Fibroblast of skin of right biceps (primary cell): ENCODE data around the gene PCSK7.
A peak's percentile ranks its signal among the peaks of the same experiment; 100 is the strongest.
"Not testable (repeated sequence)": the region's sequence is repeated elsewhere in the genome, so short reads cannot be mapped to it uniquely, and the experiment has no call there.

Experiments
- DNase-seq: peaks from one replicate; pipeline ENCODE4 v3.0.0-alpha.2; 2013

The PCSK7 gene

DNA sequence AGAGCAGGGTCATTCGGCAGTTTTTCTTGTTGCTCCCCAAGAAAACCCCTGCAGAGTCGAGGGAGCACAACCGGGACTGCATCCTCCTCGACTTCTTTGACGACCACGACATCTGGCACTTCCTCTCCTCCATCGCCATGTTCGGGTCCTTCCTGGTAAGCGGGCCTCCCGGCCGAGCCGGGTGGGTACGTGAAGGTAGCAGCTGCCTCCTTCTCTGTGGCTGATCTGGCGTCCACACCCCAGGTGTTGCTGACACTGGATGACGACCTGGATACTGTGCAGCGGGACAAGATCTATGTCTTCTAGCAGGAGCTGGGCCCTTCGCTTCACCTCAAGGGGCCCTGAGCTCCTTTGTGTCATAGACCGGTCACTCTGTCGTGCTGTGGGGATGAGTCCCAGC is 36.1 kb downstream of the PCSK7 start:
- no peak for DNase-seq

DNA sequence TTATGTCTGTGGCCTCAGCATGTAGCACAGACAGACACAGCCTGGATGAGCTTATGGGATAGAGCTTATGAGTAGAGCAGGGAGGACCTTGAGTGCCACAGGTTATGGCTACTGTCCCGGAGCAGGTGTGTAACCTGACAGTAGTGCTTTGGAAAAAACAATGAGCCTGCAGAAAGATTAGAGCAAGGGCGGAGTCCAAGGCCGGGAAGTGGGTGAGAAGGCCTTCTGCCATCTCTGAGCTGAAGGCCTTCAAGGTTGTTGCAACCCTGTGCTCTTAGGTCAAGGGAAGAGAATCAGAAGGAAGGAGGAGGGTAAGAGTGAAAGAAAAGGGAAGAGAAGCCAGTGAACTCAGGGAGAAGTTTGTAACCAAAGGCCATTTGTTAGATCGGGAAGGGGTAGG is 36.6 kb downstream of the PCSK7 start:
- DNase-seq: no peak

DNA sequence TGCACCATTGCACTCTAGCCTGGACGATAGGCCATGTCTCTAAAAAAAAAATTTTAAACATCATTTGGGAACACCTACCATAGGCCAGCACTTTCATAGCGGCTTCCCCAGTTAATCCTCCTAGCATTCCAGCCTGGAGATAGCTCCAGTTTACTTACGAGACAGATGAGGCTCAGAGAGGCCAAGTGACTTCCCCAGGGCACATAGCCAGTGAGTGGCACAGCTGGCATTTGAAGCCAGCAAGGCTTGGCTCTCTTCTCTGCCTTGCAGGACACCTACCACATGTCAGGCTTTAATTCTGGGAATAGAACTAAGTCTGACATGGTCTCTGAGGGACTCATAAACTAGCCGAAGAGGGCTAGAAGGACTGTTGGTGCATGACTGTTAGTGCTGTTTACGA is 37.6 kb downstream of the PCSK7 start:
- DNase-seq: no peak

DNA sequence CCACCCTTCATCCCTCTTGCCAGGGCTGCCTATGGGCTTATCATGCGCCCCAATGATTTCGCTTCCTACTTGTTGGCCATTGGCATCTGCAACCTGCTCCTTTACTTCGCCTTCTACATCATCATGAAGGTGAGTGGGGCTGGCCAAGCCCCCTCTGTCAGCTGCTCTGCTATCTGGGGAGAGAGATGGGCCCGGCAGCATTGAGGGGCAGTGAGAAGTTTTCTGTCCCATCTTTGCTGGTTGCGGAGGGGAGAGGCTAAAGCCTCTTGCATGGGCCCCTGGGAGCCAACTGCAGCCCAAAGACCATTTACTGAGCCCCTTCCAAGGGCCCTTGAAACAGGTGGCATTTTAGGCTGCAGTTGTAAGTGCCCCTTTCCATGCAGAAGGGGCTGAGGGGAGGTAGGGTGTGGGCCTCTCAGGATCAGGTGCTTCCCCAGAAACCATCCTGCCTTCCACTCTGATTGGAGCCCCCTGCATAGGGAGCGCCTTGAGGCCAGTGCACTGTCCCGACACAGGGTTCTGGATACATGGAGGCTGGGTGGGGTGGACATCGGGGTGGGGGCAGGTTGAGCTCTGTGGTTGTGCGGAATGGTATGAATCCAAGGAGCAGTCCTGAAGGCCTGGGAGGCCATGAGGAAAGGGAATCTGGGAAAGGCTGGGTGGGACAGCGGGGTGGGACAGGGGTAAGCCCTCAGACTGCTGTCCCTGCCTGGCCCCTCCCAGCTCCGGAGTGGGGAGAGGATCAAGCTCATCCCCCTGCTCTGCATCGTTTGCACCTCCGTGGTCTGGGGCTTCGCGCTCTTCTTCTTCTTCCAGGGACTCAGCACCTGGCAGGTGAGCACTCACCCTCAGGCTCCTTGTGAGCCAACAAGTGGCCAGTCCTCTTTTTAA is 38.5 kb downstream of the PCSK7 start:
- DNase-seq: no peak

DNA sequence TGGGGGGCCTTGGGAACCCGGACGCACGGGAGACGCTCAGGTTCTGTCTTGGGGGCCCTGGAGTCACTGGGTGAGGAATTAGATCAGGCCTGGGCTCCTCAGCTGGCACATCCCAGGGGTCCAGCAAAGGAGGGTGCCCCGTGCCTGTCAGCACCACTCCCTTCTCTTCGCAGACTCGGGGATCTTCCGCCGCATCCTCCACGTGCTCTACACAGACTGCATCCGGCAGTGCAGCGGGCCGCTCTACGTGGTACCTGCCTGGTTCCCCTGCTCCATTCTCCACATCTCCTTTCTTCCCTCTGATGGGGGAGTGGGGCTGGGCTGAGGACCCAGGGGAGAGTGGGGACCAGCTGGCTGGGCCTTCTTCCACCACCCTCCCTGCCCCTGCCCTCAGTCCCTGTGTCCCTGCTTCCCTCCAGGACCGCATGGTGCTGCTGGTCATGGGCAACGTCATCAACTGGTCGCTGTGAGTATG is 39.4 kb downstream of the PCSK7 start:
- DNase-seq: no peak

DNA sequence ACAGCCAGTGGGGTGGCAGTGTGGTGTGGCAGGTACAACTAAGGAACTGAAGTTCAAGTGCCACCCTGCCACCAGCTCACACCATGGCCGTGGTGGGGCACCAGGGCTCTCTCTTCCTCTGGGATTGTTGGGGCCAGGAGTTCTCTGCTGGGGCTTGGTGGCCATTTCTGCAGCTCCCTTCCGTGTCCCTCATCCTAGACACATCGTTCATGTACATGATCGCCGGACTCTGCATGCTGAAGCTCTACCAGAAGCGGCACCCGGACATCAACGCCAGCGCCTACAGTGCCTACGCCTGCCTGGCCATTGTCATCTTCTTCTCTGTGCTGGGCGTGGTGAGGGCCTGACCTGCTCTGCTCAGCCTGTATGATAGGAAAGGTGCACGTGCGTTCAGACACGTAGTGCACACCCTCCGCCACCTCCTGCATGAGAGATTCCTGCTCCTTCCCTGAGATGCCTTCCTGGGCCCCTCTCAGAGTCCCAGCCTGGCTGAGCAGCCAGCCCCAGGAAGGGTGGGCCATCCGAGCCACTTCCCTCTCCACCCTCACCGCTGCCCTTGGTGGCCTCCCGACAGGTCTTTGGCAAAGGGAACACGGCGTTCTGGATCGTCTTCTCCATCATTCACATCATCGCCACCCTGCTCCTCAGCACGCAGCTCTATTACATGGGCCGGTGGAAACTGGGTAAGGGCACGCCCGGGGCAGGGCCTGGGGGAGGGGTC is 40.0 kb downstream of the PCSK7 start:
- no peak for DNase-seq

DNA sequence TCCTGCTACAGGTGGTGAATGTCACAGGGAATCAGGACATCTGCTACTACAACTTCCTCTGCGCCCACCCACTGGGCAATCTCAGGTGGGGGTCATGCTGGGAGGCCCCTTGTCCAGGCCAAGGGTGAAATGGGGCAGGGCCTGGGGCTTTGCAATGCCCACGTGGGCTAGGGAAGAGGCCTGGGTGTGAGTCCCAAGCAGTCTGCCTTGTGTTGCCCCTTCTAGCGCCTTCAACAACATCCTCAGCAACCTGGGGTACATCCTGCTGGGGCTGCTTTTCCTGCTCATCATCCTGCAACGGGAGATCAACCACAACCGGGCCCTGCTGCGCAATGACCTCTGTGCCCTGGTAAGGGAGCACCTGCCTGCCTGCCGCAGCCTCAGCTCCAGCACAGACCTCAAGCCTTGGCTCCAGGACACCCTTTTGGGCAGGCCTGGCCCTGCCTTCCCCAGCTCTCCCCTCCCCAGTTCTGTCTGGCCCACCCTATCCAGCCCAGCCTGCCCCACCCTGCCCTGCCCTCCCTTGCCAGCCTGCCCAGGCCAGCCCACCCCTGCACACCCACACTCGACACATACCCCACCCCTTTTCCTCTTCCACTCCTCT is 41.8 kb downstream of the PCSK7 start:
- no peak for DNase-seq

DNA sequence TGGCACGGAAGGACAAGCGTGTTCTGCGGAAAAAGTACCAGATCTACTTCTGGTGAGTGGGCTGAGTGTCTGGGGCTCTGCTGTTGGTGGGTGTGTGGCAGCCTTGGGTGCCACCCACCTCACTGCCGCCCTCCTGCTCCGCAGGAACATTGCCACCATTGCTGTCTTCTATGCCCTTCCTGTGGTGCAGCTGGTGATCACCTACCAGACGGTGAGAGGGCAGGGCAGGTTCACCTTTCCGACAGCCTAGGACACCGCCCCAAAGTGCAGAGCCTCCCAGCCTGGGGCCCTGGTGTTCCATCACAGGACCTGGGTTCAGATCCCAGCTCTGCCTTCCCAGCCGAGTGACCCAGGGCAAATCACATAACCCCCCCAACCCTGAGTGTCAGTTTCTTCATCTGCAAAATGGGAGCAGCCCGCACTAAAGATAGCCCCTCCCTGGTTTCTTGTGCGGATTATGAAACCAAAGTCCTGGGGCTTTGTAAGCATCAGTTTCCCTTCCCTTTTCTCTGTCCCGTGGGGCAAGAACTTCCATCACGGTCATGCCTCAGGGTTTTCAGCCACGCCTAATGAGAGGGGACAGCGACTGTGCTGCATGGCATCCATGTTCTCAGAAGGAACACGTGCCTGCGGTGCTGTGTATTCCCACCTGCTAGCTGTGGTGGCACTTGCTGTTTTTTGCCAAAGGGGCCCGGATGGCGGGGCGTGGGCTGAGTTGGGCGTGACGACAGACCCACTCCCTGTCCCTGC is 42.5 kb downstream of the PCSK7 start:
- DNase-seq: no peak

DNA sequence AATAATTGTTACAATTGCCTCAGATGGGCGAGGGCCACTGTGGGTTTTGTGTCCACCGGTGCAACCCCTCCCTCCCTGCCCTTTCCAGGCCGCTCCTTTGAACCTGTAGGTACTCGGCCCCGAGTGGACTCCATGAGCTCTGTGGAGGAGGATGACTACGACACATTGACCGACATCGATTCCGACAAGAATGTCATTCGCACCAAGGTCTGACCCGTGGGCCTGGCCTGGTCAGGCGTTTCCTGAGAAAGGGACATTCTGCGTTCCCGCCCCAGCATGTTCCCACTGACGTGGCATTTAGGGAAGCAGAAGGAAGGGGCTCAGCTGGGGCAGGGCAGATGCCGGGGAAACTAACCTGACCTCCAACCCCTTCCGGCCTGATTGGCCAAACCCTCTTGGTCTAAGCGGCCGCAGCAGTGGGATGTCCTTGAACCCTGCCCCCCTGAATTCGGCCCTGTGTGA is 43.2 kb downstream of the PCSK7 start:
- DNase-seq: no peak

DNA sequence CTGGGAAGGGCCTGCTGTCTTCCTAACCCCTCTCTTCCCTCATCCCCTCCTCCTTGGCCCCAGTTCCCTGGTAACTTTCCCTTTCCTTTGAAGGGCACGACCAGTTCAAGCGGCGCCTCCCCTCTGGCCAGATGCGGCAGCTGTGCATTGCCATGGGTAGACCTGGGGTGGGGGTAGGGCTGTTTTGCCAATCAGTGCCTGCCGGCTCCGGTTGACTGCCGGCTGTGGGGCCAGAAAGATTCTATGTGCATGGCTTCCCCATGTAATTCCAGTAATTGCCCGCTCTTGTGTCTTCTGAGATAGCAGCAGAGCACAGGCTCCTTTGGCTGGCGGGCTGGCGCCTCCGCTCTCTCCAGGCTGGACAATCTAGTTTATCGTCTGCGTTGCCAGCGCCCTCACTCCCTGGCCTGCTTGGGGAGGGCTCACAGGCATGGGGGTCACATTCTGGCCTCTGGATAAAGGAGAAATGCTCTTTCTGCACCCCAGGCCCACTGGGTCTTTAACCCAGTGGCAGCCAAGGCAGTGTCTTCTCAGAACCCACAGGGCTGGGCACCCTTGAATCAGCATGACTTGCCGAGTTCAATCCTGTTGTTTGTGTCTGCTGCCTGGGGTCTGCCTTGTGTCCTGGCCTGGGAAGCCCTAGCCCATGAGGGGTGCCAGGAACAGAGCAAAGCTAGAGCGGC is 43.9 kb downstream of the PCSK7 start:
- DNase-seq: no peak

DNA sequence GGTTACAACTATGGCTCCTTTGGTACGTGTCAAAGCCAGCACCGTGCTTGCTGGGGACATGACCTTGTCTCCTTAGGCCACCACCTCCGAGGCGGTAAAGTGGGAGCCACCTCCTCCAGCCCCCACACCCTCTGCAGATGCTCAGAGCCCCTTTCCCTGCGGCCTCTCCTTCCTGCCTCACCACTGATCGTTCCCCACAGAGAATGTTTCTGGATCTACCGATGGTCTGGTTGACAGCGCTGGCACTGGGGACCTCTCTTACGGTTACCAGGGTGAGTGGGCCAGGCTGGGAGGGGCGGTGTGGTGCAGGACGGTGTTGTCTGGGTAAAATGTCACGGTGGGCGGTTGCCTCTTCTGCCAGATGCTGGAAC is 44.5 kb downstream of the PCSK7 start:
- DNase-seq: no peak

DNA sequence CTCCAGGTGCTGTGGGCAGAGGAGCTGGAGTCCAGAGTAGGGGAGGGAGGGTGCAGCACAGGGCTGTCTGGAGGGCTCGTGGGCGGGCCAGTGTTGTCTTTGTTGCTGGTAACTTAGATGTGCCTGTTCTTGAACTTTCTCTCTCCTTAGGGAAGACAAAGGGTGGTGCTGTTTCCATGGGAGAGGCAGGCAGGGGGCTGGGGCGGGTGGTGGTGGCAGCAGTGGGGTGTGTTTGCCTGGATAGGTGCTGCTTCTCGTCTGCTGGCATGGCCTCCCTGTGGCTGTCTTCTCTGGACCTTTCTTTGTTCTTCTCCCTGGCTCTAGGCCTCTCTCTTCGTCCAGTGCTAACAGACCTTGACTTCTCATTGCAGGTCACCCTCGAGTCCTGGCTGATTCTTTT is 44.9 kb downstream of the PCSK7 start:
- DNase-seq: no peak

DNA sequence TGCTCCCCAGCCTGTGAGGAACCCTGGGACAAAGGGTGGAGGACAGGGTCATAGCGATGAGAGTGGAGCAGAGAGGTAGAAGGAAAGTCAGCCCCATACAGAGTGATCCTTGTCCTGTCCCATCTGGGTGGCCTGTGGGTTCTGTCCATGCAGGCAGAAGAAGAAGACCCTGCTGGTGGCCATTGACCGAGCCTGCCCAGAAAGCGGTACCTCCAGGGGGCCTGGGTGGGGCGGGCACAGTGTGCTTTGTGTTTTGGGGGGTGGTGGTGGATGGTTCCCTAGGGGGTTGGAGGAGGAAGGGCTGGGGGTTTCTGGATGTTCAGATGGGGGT is 45.5 kb downstream of the PCSK7 start:
- DNase-seq: no peak

DNA sequence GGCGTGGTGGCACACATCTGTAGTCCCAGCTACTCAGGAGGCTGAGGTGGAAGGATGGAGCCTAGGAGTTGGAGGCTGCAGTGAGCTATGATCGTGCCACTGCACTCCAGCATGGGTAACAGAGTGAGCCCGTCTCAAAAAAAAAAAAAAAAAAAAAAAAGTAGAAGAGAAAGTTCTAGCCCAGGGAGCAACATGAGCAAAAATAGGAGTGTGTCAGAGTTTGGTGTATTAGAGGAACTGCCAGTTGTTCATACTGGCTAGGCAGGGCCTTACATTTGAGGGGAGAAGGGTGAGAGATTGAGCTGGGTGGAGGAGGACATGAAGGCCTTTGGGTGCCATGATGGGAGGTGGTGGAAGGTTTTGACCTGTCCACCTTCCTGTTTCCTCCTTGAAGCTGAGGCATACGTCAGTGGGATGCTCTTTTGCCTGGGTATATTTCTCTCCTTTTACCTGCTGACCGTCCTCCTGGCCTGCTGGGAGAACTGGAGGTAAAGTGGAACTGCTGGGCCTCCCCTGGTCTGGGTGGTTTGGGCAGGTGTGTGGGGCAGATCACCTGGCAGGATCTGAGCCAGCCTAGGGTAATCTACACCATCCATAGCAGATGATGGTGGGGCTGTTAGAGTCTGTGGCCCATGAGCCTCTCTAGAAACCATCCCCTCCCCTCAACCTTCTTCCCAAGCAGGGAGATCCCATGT is 46.0 kb downstream of the PCSK7 start:
- no peak for DNase-seq

DNA sequence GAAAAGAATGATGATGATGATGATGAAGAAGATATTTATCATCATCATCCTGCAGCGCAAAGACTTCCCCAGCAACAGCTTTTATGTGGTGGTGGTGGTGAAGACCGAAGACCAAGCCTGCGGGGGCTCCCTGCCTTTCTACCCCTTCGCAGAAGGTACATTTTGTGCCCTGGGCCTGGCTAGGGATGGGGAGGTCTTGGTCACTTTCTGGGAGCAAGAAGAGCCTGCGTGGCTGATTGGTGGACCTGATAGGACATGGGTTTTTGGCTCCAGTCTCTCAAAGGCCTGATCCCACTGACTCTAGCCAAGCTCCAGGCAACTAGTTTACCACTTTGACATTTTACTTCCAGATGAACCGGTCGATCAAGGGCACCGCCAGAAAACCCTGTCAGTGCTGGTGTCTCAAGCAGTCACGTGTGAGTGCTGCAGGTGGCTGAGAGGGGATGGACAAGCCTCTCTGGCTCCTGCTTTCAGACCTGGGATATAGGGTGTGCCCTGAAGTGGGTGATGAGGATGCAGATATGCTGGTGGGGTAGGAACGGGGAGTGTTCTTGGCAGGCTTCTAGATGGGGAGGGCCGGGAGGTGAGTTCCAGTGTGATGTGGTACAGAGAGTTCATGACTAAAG is 48.0 kb downstream of the PCSK7 start:
- no peak for DNase-seq

DNA sequence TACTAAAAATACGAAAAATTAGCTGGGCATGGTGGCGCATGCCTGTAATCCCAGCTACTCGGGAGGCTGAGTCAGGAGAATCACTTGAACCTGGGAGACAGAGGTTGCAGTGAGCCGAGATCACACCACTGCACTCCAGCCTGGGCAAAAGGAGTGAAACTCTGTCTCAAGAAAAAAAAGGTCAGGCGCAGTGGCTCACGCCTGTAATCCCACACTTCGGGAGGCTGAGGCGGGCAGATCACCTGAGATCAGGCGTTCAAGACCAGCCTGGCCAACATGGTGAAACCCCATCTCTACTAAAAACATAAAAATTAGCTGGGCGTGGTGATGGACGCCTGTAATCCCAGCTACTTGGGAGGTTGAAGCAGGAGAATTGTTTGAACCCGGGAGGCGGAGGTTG is 48.7 kb downstream of the PCSK7 start:
- DNase-seq: not testable (repeated sequence)

DNA sequence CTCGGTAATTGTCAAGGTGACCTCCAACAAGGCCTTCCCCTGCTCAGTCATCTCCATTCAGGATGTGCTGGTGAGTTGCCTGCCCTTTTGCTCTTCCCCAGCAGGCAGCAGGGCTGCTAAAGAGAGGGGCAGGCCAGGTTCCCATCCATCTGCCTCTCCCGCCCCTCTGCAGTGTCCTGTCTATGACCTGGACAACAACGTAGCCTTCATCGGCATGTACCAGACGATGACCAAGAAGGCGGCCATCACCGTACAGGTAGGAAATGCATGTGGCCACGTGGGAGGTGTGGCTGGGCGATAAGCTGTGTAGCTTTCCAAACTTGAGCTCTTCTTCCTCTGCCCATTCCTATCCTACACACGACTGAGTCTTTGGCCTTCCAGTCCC is 49.3 kb downstream of the PCSK7 start:
- no peak for DNase-seq

DNA sequence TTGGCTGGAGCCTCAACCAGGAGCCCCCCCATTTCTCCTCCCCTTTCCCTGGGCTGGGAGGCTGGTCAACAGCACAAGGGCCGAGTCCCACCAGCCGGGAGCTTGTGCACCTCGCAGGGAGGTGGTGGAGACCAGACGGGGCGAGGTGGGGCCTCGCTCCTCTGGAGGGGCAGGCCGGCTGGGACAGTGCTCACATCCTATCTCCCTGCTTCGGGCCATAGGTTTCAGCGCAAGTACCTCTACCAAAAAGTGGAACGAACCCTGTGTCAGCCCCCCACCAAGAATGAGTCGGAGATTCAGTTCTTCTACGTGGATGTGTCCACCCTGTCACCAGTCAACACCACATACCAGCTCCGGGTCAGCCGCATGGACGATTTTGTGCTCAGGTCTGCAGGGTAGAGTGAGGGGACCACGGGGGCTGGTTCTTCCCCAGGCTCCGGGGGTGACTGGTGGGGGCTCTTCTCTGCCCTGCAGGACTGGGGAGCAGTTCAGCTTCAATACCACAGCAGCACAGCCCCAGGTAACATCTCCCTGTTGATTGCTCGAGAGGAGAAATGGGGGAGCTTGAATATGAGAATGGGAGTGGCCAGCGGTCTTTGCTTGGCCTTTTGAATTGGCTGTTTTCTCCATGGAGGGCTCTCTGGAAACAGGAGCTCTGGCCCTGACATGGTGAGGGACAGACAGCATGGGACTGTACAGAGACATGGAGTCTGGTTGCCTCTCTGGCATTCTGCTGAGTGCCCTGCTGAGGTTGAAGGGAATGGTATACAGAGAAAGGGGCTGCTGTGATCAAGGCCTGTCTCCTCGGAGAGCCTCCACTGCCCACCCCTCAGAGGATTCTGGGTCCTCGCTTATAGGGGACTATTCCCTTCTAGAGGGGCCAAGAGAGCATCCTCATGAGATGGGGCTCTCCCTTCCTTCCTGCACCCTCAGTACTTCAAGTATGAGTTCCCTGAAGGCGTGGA is 50.0 kb downstream of the PCSK7 start:
- no peak for DNase-seq

DNA sequence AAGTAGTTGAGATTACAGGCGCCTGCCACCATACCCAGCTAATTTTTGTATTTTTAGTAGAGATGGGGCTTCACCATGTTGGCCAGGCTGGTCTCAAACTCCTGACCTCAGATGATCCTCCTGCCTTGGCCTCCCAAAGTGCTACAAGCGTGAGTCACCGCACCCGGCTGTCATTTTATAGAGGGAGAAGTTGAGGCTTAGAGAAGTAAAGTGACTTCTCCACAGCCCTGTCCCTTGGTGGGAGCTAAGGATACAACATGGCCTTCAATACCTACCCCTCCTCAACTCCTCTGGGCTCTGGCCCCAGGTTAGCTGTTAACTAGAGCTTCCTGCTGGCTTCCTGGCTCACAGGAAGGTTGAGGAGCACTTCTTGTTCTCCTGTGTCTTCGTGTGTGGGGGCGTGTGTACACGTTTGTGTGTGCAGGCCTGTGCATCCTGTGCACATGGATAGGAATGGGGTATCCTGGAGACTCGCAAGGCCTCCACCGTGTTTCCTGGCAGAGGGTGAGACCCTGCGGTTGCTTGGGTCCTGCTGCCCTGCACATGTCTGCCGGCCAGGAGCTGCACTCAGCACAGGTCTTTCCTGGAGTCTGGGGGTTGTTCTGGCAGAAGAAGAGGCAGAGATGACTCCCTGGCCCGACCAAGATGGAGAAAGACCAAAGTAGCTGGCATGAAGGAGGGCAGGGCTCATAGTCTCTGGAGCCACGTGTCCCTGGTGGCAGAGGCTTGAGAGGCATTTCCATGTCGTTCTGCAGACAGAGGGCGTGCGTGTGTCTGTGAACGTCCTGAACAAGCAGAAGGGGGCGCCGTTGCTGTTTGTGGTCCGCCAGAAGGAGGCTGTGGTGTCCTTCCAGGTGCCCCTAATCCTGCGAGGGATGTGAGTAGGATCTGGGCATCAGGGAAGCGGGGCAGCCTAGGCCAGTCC is 51.0 kb downstream of the PCSK7 start:
- DNase-seq: peak; percentile 73
